NB4 (cell line): ENCODE results near the gene CRX.

ENCODE experiments used
- DNase-seq: peaks from one replicate; pipeline ENCODE4 v3.0.0; 2010; ENCODE audit warnings: low read depth
- H3K4me3 ChIP-seq: one replicate; pipeline ENCODE4 v1.5.1; 2011; ENCODE audit warnings: mild to moderate bottlenecking, low read depth, low read length, moderate library complexity
- MYC ChIP-seq: IDR thresholded peaks from 2 replicates; pipeline ENCODE4 v1.6.1; 2011; ENCODE audit warnings: low read depth, low read length
- POLR2A ChIP-seq: IDR thresholded peaks from 2 replicates; pipeline ENCODE4 v1.6.1; 2011; ENCODE audit warnings: mild to moderate bottlenecking; ENCODE audit not compliant: insufficient read length; ENCODE audit errors: extremely low read depth
- TF ChIP-seq, protein P1 (sequence below): IDR thresholded peaks from one replicate; pipeline ENCODE4 v1.5.1; 2012; ENCODE audit warnings: low read depth, low read length
- TF ChIP-seq, protein P2 (sequence below): IDR thresholded peaks from 2 replicates; pipeline ENCODE4 v1.6.1; 2011; ENCODE audit warnings: low read depth, low read length

The CRX gene

DNA sequence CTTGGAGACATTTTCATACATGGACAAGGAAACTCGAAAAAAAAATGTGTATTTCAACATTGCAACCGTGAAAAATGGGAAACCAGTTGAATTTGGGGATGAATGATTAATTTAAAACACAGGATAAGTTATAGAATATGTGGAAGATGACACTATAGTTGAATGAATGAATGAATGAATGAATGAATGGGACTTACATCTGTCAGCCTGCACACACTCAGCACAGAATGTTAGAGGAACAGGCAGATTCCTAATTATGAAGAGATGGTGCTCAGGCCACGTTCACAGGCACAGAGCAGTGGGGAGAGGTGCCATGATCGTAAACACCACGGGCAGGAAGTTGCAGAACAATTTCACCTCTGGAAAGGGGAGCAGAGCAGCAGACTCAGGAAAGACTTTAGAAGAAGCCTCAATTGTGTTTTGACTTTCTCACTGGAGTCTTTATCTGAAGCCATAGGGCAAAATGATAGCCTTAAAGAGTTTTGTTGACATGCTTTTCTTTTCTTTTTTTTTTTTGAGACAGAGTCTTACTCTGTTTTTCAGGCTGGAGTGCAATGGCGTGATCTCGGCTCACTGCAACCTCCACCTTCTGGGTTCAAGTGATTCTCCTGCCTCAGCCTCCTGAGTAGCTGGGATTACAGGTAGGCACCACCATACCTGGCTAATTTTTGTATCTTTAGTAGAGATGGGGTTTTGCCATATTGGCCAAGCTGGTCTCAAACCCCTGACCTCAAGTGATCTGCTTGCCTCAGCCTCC is 69.3 kb downstream of the CRX start:
- TF ChIP-seq MYC (no peak), POLR2A (no peak)
- TF ChIP-seq, protein P1, sequence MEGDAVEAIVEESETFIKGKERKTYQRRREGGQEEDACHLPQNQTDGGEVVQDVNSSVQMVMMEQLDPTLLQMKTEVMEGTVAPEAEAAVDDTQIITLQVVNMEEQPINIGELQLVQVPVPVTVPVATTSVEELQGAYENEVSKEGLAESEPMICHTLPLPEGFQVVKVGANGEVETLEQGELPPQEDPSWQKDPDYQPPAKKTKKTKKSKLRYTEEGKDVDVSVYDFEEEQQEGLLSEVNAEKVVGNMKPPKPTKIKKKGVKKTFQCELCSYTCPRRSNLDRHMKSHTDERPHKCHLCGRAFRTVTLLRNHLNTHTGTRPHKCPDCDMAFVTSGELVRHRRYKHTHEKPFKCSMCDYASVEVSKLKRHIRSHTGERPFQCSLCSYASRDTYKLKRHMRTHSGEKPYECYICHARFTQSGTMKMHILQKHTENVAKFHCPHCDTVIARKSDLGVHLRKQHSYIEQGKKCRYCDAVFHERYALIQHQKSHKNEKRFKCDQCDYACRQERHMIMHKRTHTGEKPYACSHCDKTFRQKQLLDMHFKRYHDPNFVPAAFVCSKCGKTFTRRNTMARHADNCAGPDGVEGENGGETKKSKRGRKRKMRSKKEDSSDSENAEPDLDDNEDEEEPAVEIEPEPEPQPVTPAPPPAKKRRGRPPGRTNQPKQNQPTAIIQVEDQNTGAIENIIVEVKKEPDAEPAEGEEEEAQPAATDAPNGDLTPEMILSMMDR = no peak
- TF ChIP-seq, protein P2, sequence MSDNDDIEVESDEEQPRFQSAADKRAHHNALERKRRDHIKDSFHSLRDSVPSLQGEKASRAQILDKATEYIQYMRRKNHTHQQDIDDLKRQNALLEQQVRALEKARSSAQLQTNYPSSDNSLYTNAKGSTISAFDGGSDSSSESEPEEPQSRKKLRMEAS = no peak
- no peak for DNase-seq
- H3K4me3 ChIP-seq = no peak overlapping the region

DNA sequence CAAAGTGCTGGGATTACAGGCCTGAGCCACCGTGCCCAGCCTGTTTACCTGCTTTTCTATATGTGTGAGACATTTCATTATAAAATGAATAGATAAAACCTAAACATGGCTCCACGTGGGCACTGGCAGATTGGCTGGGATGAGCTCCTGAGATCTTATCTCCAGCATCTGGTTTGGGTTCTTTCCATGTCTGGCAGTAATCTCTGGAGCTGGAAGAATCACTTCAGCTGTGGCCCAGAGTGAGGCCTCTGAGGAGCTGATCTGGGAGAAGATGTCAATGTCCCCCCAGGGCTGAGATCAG is 69.8 kb downstream of the CRX start:
- DNase-seq = no peak
- no peak overlapping the region for H3K4me3 ChIP-seq
- no peak for TF ChIP-seq POLR2A
- TF ChIP-seq, protein P1 = no peak
- TF ChIP-seq, protein P2 = no peak
- TF ChIP-seq MYC = no peak

DNA sequence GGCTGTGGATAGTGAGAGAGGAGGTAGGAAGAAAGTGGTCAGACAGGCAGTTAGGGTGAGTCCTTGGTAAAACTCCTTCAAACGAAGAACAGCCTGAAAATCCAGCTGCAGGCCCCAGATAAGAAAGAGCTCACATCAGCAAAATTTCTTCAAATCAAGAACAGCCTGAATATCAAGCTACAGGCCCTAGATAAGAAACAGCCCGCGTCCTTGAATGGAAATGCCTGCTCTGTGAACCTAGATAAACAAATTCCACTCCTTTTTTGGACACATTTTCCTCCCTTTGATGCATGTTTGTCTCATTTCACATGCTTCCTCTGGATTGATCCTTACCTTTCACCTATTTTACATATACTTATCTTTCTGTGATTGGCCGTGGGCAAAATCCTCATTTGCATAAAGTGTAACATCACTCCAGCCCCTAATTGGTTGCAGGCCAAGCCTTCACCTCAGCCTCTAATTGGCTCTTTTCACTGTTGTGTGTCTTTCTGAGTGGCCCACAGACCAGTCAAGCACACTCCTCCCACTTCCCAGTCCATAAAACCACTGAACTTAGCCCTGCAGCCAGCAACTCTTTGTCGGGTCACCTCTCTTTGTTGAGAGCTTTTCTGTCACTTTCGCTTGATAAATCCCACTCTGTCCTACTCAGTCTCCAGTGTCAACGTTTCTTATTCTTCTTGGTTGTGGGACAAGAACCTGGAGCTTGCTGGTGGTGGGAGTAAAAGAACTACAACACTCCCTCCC is 70.4 kb downstream of the CRX start:
- DNase-seq = no peak
- no peak overlapping the region for H3K4me3 ChIP-seq
- TF ChIP-seq, protein P2 = no peak
- no peak for TF ChIP-seq MYC
- TF ChIP-seq, protein P1 = no peak
- TF ChIP-seq POLR2A = no peak
